RWPE2 (cell line): ENCODE results near the gene ZNF362.
A peak's percentile ranks its signal among the peaks of the same experiment; 100 is the strongest.

Experiments used
- ATAC-seq: fragments of 200-7000 bp; cut with Tn5 transposase; 3 replicates; pipeline ENCODE4 v1.9.1; 2021; ENCODE audit warnings: low read depth
- DNase-seq: peaks from one replicate; pipeline ENCODE4 v3.0.0-alpha.2; 2020; ENCODE audit warnings: low spot score
- H3K27ac ChIP-seq: fragments of 450-650 bp; 2 replicates; pipeline ENCODE4 v1.5.1; 2017; ENCODE audit warnings: mild to moderate bottlenecking; ENCODE audit not compliant: poor library complexity, severe bottlenecking
- H3K27me3 ChIP-seq: fragments of 250-450 bp; sonication (Bioruptor Pico); 2 replicates; pipeline ENCODE4 v1.5.1; 2021; ENCODE audit warnings: mild to moderate bottlenecking, moderate library complexity; ENCODE audit not compliant: insufficient read depth, poor library complexity, severe bottlenecking
- H3K36me3 ChIP-seq: fragments of 250-450 bp; sonication (Bioruptor Pico); 2 replicates; pipeline ENCODE4 v1.5.1; 2020; ENCODE audit warnings: low read depth, mild to moderate bottlenecking, moderate library complexity
- H3K4me1 ChIP-seq: fragments of 250-450 bp; sonication (Bioruptor Pico); 2 replicates; pipeline ENCODE4 v1.5.1; 2021; ENCODE audit warnings: mild to moderate bottlenecking, moderate library complexity; ENCODE audit not compliant: insufficient read depth, poor library complexity, severe bottlenecking
- H3K4me3 ChIP-seq: fragments of 250-450 bp; sonication (Bioruptor Pico); 2 replicates; pipeline ENCODE4 v1.5.1; 2021; ENCODE audit warnings: mild to moderate bottlenecking, moderate library complexity; ENCODE audit not compliant: severe bottlenecking
- H3K9me3 ChIP-seq: fragments of 250-450 bp; sonication (Bioruptor Pico); 2 replicates; pipeline ENCODE4 v1.5.1; 2021; ENCODE audit warnings: mild to moderate bottlenecking, moderate library complexity; ENCODE audit not compliant: severe bottlenecking
- CTCF ChIP-seq: fragments of 450-650 bp; IDR thresholded peaks from one replicate; pipeline ENCODE4 v1.5.1; 2017; ENCODE audit warnings: mild to moderate bottlenecking, moderate library complexity; ENCODE audit not compliant: poor library complexity, severe bottlenecking

The ZNF362 gene

GRCh38 chr1:33295450-33296081 lies 39.3 kb downstream of the ZNF362 start:
- peak; percentile 91 for TF ChIP-seq CTCF
- H3K36me3 ChIP-seq: peaks cover 19% of the 10 kb centered on the region
- H3K9me3 ChIP-seq: no peaks in the 10 kb centered on the region
- ATAC-seq (peak; percentile 87), DNase-seq (peak; percentile 67)
- no peaks in the 10 kb centered on the region for H3K27me3 ChIP-seq
- H3K27ac ChIP-seq: no peak overlapping the region
- H3K4me3 ChIP-seq: no peak overlapping the region
- no peaks in the 10 kb centered on the region for H3K4me1 ChIP-seq

GRCh38 chr1:33296082-33296458 lies 39.8 kb downstream of the ZNF362 start:
- no peaks in the 10 kb centered on the region for H3K4me1 ChIP-seq
- TF ChIP-seq CTCF: no peak
- no peak overlapping the region for H3K4me3 ChIP-seq
- DNase-seq (peak; percentile 24), ATAC-seq (no peak)
- no peak overlapping the region for H3K27ac ChIP-seq
- H3K9me3 ChIP-seq: no peaks in the 10 kb centered on the region
- H3K27me3 ChIP-seq: no peaks in the 10 kb centered on the region
- peaks cover 19% of the 10 kb centered on the region for H3K36me3 ChIP-seq

- no peak for TF ChIP-seq CTCF
- Histone ChIP-seq H3K27ac (no peak overlapping the region), H3K36me3 (peaks cover 19% of the 10 kb centered on the region)
Observed at GRCh38 chr1:33296824-33297223, 40.5 kb downstream of the ZNF362 start.

GRCh38 chr1:33297911-33298622 lies 41.8 kb downstream of the ZNF362 start:
- Histone ChIP-seq H3K4me1 (no peaks in the 10 kb centered on the region), H3K27ac (no peak overlapping the region), H3K27me3 (no peaks in the 10 kb centered on the region), H3K4me3 (no peak overlapping the region), H3K36me3 (peaks cover 19% of the 10 kb centered on the region), H3K9me3 (no peaks in the 10 kb centered on the region)
- ATAC-seq: peak; percentile 30
- no peak for TF ChIP-seq CTCF
- DNase-seq: peak; percentile 27

More at GRCh38 chr1:33296824-33297223, 40.5 kb downstream of the ZNF362 start:
- Histone ChIP-seq H3K4me1 (no peaks in the 10 kb centered on the region), H3K4me3 (no peak overlapping the region), H3K9me3 (no peaks in the 10 kb centered on the region), H3K27me3 (no peaks in the 10 kb centered on the region)
- DNase-seq (peak; percentile 12), ATAC-seq (no peak)
